ENCODE data around the gene S1PR4.

DNA sequence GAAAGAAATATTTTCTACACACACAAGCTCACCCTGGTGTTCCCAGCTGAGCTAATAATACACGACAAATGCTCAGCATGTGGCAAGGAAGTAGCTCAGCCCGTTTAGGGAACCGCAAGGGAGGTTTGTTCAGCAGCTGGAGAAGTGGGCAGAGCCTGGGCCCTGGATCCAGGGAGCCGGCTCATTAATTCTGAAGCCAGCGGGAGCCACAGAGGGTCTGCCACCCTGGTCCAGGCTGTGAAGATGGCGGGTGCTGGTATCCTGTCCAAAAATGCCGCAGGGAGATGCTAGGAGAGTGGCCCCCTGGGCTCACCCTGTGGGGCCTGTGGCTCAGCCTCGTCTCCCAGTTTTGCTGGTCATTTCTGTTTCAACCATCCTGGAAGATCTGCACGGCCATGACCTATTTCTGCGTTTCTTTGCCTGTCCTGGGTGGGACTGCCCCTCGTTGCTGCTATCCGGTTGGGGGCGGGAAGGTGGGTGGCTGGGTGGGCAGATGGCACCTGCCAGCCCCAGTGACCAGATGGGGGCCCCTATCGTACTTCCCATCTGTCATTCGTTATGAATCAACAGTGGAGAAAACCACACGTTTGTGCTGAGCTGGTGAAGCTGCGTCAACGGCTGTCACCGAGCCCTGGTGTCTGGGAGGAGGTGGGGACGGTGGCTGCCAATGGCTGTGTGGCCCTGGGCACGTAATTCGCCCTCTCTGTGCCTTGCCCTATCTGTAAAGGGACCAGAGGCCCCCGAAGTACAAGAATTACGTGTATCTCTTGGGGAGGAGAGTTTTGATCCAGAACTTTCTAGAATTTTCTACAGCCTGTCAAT, 45.4 kb upstream of the S1PR4 start:
- no peak for TF ChIP-seq GATA3 (IDR thresholded peaks at IDR 0.05; ENCODE audit: low read depth, low read length)
- TF ChIP-seq GATA2 (IDR thresholded peaks at IDR 0.05; ENCODE audit: low read depth, low read length), result no peak

All from SH-SY5Y (cell line).